OCI-LY3 (cell line): ENCODE data around the gene KLHL21.

ENCODE experiments used
- EZH2phosphoT487 ChIP-seq: fragments of 200-600 bp; shearing (Covaris generic); IDR thresholded peaks from 2 replicates; pipeline ENCODE4 v1.6.1; 2018; ENCODE audit warnings: antibody characterized with exemption, mixed run types, low read depth
- TF ChIP-seq, protein P1 (sequence below): fragments of 200-600, 300-600 bp; sonication (generic); IDR thresholded peaks from 2 replicates; pipeline ENCODE4 v1.5.1; 2014; ENCODE audit warnings: antibody characterized with exemption, low read length, low read depth

DNA sequence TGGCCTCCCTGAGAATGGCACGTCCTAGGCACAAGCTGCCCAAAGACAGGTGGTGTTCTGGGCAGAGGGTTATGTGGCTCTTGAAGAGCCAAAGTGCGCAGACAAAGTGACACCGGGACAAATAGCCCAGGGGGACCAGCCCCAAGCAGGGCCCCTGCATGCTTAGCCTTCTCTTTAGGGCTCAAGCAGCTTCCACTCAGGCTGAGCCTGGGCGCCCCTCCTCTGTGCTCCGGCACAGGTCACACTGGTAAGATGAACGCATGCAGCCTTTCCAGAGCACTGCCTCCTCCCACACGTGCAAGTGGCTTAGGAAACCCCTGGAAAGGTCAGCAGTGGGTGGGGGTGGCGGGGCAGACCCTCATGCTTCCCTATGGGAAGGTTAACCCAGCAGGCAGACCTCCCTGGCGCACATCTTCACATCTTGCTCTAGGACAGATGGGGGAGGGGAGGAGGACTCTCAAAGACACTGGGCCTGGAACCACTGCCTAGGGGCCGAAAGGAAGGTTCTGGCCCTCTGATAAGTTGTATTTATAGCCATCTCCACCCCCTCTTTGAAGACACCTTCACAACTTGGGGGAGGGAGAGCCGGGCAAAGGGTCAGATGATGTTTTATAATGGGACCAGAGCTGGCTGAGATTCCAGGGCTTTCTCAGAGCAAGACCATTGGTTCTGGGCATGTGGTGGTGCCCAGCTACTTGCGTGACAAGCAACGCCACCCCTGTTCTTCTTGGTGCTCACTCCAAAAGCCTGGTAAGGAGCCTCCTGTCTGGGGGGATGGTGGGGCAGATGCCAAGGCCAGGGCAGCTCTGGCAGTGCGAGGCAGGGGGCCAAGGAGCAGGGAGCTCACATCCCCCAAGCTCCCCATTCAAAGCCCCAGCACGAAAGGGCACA lies 5.5 kb downstream of the KLHL21 start:
- TF ChIP-seq, protein P1, sequence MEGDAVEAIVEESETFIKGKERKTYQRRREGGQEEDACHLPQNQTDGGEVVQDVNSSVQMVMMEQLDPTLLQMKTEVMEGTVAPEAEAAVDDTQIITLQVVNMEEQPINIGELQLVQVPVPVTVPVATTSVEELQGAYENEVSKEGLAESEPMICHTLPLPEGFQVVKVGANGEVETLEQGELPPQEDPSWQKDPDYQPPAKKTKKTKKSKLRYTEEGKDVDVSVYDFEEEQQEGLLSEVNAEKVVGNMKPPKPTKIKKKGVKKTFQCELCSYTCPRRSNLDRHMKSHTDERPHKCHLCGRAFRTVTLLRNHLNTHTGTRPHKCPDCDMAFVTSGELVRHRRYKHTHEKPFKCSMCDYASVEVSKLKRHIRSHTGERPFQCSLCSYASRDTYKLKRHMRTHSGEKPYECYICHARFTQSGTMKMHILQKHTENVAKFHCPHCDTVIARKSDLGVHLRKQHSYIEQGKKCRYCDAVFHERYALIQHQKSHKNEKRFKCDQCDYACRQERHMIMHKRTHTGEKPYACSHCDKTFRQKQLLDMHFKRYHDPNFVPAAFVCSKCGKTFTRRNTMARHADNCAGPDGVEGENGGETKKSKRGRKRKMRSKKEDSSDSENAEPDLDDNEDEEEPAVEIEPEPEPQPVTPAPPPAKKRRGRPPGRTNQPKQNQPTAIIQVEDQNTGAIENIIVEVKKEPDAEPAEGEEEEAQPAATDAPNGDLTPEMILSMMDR, result no peak
- no peak for TF ChIP-seq EZH2phosphoT487
